Heart left ventricle (tissue), 16 donors: ENCODE measurements around the gene NEMP1. TPM values are rescaled to one million over a fixed set of nuclear protein-coding genes. Genes with fewer than 3 reads are reported as not detected.

ENCODE experiments used
- ATAC-seq, 4 donors: fragments of 200-7000 bp; cut with Tn5 transposase; one replicate each; pipeline ENCODE4 v1.9.1; 2020 to 2022; ENCODE audit warnings: moderate library complexity in 4 of 4, mild to moderate bottlenecking in 3 of 4, moderate number of reproducible peaks in 1 of 4
- DNase-seq, 5 donors: peaks; one replicate each; pipeline ENCODE4 v3.0.0-alpha.2; 2020
- H3K27ac ChIP-seq, 12 donors: fragments of 200-600 bp; sonication (generic) in 4 of 12; one replicate each; pipeline versions ENCODE4 v1.5.0 to v1.8.0; 2016 to 2022; ENCODE audit warnings: mild to moderate bottlenecking in 2 of 12
- H3K27me3 ChIP-seq, 9 donors: fragments of 200-600 bp; sonication (generic) in 2 of 9; one replicate each; pipeline versions ENCODE4 v1.5.1 to v1.8.0; 2016 to 2022; ENCODE audit warnings: mild to moderate bottlenecking in 3 of 9
- H3K36me3 ChIP-seq, 9 donors: fragments of 200-600 bp; sonication (generic) in 2 of 9; one replicate each; pipeline versions ENCODE4 v1.5.0 to v1.8.0; 2018 to 2022; ENCODE audit warnings: mild to moderate bottlenecking in 2 of 9
- H3K4me1 ChIP-seq, 12 donors: fragments of 200-600 bp; sonication (generic) in 4 of 12; one replicate each; pipeline versions ENCODE4 v1.5.0 to v1.8.0; 2016 to 2022; ENCODE audit warnings: mild to moderate bottlenecking in 3 of 12
- H3K4me3 ChIP-seq, 12 donors: fragments of 200-600 bp; sonication (generic) in 4 of 12; one replicate each; pipeline versions ENCODE4 v1.5.0 to v1.8.0; 2017 to 2022; ENCODE audit warnings: mild to moderate bottlenecking in 9 of 12, moderate library complexity in 4 of 12
- H3K9me3 ChIP-seq, 12 donors: fragments of 200-600 bp; sonication (generic) in 4 of 12; one replicate each; pipeline versions ENCODE4 v1.5.0 to v1.8.0; 2016 to 2022; ENCODE audit warnings: mild to moderate bottlenecking in 1 of 12
- CTCF ChIP-seq, 12 donors: fragments of 200-600 bp; sonication (generic) in 4 of 12; IDR thresholded peaks; one replicate each; pipeline versions ENCODE4 v1.5.0 to v1.8.0; 2018 to 2022; ENCODE audit warnings: antibody characterized with exemption in 12 of 12, mild to moderate bottlenecking in 5 of 12
- POLR2A ChIP-seq, 2 donors: fragments of 450-650 bp; IDR thresholded peaks; one replicate each; pipeline ENCODE4 v1.6.1; 2017; ENCODE audit warnings: antibody characterized with exemption in 2 of 2, mild to moderate bottlenecking in 2 of 2, moderate library complexity in 2 of 2
- WGBS, 4 donors: extraction: QIAGEN DNeasy Blood & Tissue Kit in 2 of 4; methylation state at CpG; one replicate each; pipeline versions ENCODE4 v1.1.5 to v1.1.7; 2013 to 2018; 5-methylcytosine and 5-hydroxymethylcytosine counted together
- intact Hi-C, 10 donors: fragments of 100-400 bp; cut with DNase I; formaldehyde crosslinking; loops; one replicate each; pipeline versions ENCODE4 v1.11.1 to v1.14.2; 2022
- polyA plus RNA-seq, 2 donors: library from polyadenylated mRNA; stranded (reverse); fragments of 200-250 nt; gene quantifications; one replicate each; pipeline ENCODE4 v1.2.3, GENCODE V29; 2013
- total RNA-seq, 9 donors: library from RNA; depleted of rRNA in 2 of 9; stranded (reverse); fragments of >200 nt in 2 of 9; fragmentation: NEBNext Ultra II Directional in 3 of 9; extraction: Animal tissue kit (Norgen Biotek cat#: 25700) in 3 of 9; gene quantifications; one replicate each; pipeline versions ENCODE4 v1.1.0 to v1.2.4, GENCODE V29; 2016 to 2023
- donor health status: ischemic (EF 13 %, LVEDD 7.1; RV severe dilation, severe dysfunction).
- donor health status: healthy with polysubstance abuse.
- donor health status: DM: no; HTN: yes; CAD: no.
- donor health status: DM: no; HTN: no; CAD: no.
- donor health status: ischemic (EF 25% LVEDD 6.9; RV normal size, moderate dysfunction).
- donor health status: ischemic (EF 25% LVEDD 5.7; RV mildly dilated, moderate dysfunction).
- donor health status: healthy.
- donor health status: DM: yes; HTN: yes; CAD: no.
- donor health status: ischemic (EF 35%, LVEDD 5.7; RV mildly dilated, moderate dysfunction).
- donor health status: nonischemic (EF 11% LVEDD 7.7; RV severe dilation, severe dysfunction).
- donor health status: DM: yes; HTN: yes; CAD: no.
- donor health status: PGD.
- donor health status: ischemic (EF 29% LVEDD 5.4; RV normal size, mild dysfunction).
- donor health status: nonischemic (EF 23%, LVEDD 6.1; RV moderate dilation, normal function).

Gene NEMP1
- total and polyA plus RNA-seq, 11 donors, result 1.4 to 12.0 (median 3.5) TPM

- peak overlapping the region in 11 of 12 donors; percentile 93 to 100 (median 99) for H3K27ac ChIP-seq
- no peaks in the 10 kb centered on the region for H3K27me3 ChIP-seq
- TF ChIP-seq CTCF (IDR thresholded peaks at IDR 0.05) (no peak), POLR2A (IDR thresholded peaks at IDR 0.05) (no peak)
- DNase-seq (peak in 1 of 5 donors; percentile 23), ATAC-seq (no peak)
- H3K9me3 ChIP-seq, result no peaks in the 10 kb centered on the region
- H3K4me3 ChIP-seq, result peak overlapping the region; percentile 52 to 97 (median 81)
- intact Hi-C loops, result no loop called here
- peaks cover 0 to 44% (median 39%) of the 10 kb centered on the region in 9 donors for H3K36me3 ChIP-seq
- WGBS, 4 donors, result 50 to 63% (median 59%) methylated on average over 6 of the region's 6 CpGs
- H3K4me1 ChIP-seq, result peaks cover 0 to 76% (median 50%) of the 10 kb centered on the region in 12 donors
These were observed 11.9 kb upstream of the NEMP1 start for GRCh38 chr12:57090490-57090889.

- peak; percentile 88 to 90 (median 89) for DNase-seq
- Histone ChIP-seq H3K9me3 (no peaks in the 10 kb centered on the region), H3K27ac (peak overlapping the region; percentile 93 to 100 (median 99)), H3K4me3 (peak overlapping the region; percentile 52 to 97 (median 81)), H3K36me3 (peaks cover 0 to 34% (median 30%) of the 10 kb centered on the region in 9 donors), H3K4me1 (peaks cover 0 to 75% (median 50%) of the 10 kb centered on the region in 12 donors), H3K27me3 (no peaks in the 10 kb centered on the region)
- TF ChIP-seq CTCF (IDR thresholded peaks at IDR 0.05) (no peak), POLR2A (IDR thresholded peaks at IDR 0.05) (peak in 1 of 2 donors; percentile 49)
- peak; percentile 2 to 38 (median 10) for ATAC-seq
- intact Hi-C loops, result loop anchor here in 3 of 10 donors (1.0 to 2.0 kb wide), 3 partner anchors 21 to 22 kb away; partner anchors contain the start of gene STAT6 (in 2 of the 3)
- 2 to 6% (median 3%) methylated on average over 37 to 45 of the region's 45 CpGs for WGBS, 4 donors
These were observed 11.0 kb upstream of the NEMP1 start for GRCh38 chr12:57089271-57090245.

- H3K4me3 ChIP-seq, result peak within 1 kb of the TSS; percentile 52 to 97 (median 81)
- no peaks in the 10 kb centered on the region for H3K9me3 ChIP-seq
- peaks cover 0 to 71% (median 43%) of the 10 kb centered on the region in 12 donors for H3K4me1 ChIP-seq
- peak; percentile 77 to 87 (median 81) for ATAC-seq
- TF ChIP-seq POLR2A (IDR thresholded peaks at IDR 0.05) (peak in 1 of 2 donors; percentile 60), CTCF (IDR thresholded peaks at IDR 0.05) (no peak)
- intact Hi-C loops, result loop anchor here in 3 of 10 donors (1.0 to 2.0 kb wide), 3 partner anchors 22 to 23 kb away; partner anchors contain the start of gene STAT6 (in 2 of the 3)
- DNase-seq, result peak; percentile 97 to 98 (median 98)
- peaks cover 0 to 31% (median 26%) of the 10 kb centered on the region in 9 donors for H3K36me3 ChIP-seq
- WGBS, 4 donors, result 0 to 1% (median 0%) methylated on average over 38 to 91 of the region's 91 CpGs
- H3K27ac ChIP-seq, result peak within 1 kb of the TSS; percentile 93 to 100 (median 99)
- no peaks in the 10 kb centered on the region for H3K27me3 ChIP-seq
These were observed 10.0 kb upstream of the NEMP1 start, which contains the start of gene NAB2 for GRCh38 chr12:57088354-57089270. NAB2 (plus strand) TSS chr12:57089114; CDS start chr12:57089272, 158 bp downstream.
